AG04449 (cell line): Measurements from ENCODE around the gene COL17A1.

ENCODE experiments used
- CTCF ChIA-PET: fragments of 350-600 bp; formaldehyde crosslinking; extraction: SDS; loops from one replicate; lab custom pipeline; 2021; ENCODE audit warnings: antibody characterized with exemption; lab: Yijun Ruan, JAX
- POLR2A ChIA-PET: fragments of 400-600, 350-600 bp; formaldehyde crosslinking; extraction: SDS; loops from one replicate; lab custom pipeline; 2020; ENCODE audit warnings: antibody characterized with exemption, inconsistent platforms; lab: Yijun Ruan, JAX
- DNase-seq: peaks from one replicate; pipeline ENCODE4 v3.0.0-alpha.2; 2010; ENCODE audit warnings: low read depth, low spot score
- H3K4me3 ChIP-seq: 2 replicates; pipeline ENCODE4 v1.5.1; 2011; ENCODE audit warnings: low read depth, mild to moderate bottlenecking, control low read depth, low read length
- CTCF ChIP-seq: IDR thresholded peaks from one replicate; pipeline ENCODE4 v1.5.1; 2011; ENCODE audit warnings: mild to moderate bottlenecking, moderate library complexity, low read length, control low read depth, inconsistent platforms; ENCODE audit not compliant: insufficient read depth; ENCODE audit errors: missing control alignments

COL17A1 gene

GRCh38 chr10:104080762-104081161 is 4.9 kb downstream of the COL17A1 start:
- TF ChIP-seq CTCF, result no peak
- H3K4me3 ChIP-seq, result no peak overlapping the region
- DNase-seq, result no peak
- ChIA-PET POLR2A (no interaction called here), CTCF (interaction anchor here (0.9 to 1.2 kb wide), 4 partner anchors 11 to 193 kb away, joined by 3 read pairs; no protein-coding TSS in a partner anchor)

DNA sequence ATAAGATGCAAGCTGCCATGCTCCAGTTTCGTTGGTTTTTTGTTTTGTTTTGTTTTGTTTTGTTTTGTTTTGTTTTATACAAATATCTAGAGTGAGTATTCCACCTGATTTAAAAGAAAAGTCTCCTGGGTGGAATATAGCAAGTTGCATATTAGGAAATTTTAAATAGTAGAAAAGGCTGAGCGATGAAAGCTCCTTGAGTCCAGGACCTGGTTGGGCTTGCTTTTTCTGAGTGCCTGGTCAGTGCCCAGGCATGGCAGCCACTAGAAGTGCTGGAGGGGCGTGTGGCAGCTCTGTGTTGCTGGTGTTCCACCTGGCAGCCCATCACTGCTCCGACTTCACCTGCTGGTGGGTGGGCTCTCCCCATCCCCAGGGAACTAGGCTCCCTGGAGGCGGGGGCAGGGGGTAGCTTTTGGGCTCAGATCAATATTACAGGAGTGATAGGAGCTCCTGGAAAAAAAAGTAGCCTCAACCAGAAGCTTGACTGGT is 8.0 kb downstream of the COL17A1 start:
- H3K4me3 ChIP-seq, result no peak overlapping the region
- CTCF ChIA-PET, result interaction anchor here (1.9 kb wide), 1 partner anchor 46 kb away, joined by 7 read pairs; no protein-coding TSS in a partner anchor
- POLR2A ChIA-PET, result no interaction called here
- no peak for DNase-seq
- no peak for TF ChIP-seq CTCF

DNA sequence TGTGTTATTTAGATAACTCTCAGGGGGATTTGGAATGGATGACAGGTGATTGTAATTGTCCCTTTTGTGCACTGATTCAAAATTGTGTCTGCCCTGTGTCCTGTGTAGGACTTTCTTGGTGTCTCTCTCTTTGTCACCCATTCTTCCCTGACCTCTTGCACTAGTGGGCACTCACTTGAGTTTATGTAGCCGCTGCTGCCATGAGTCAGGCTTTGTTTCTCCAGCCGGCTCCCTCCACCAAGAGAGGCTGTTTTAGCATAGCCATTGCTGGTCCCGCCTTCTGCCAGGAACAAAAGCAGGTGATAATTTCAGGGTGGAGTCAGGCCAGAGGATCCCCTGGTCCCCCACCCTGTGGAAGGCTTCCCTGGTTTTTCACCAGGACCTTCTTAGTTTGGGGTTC is 8.4 kb downstream of the COL17A1 start:
- no peak for DNase-seq
- CTCF ChIA-PET, result interaction anchor here (1.9 kb wide), 1 partner anchor 46 kb away, joined by 7 read pairs; no protein-coding TSS in a partner anchor
- POLR2A ChIA-PET, result no interaction called here
- no peak for TF ChIP-seq CTCF
- no peak overlapping the region for H3K4me3 ChIP-seq

GRCh38 chr10:104076743-104077160 is 8.9 kb downstream of the COL17A1 start:
- CTCF ChIA-PET, result interaction anchor here (1.9 kb wide), 1 partner anchor 47 kb away, joined by 7 read pairs; no protein-coding TSS in a partner anchor
- POLR2A ChIA-PET, result no interaction called here
- no peak for TF ChIP-seq CTCF
- no peak for DNase-seq
- no peak overlapping the region for H3K4me3 ChIP-seq

GRCh38 chr10:104074505-104074904 is 11.2 kb downstream of the COL17A1 start:
- ChIA-PET POLR2A (no interaction called here), CTCF (no interaction called here)
- no peak for DNase-seq
- no peak for TF ChIP-seq CTCF
- H3K4me3 ChIP-seq, result no peak overlapping the region

DNA sequence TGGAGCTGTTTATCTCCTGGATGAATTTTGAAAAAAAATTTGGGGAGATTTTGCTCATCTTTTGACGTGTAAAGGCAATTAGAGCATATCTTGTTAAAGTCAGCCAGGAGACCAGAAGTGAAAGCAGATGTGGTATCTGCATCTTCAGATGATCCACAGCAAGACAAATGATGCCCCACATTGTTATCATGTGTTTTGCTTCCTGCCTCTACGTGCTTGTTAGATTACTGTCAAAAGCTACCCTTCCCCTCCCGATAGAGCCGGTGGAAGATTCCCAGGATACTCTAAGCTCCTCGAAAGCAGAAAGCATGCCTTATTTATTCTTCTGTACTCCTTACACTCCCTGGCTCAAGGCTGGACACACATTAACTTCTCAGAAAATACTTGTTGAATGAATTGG is 12.9 kb downstream of the COL17A1 start:
- no peak overlapping the region for H3K4me3 ChIP-seq
- ChIA-PET CTCF (interaction anchor here (0.8 to 1.7 kb wide), 4 partner anchors 11 to 28 kb away, joined by 3 to 6 read pairs (median 4); no protein-coding TSS in a partner anchor), POLR2A (no interaction called here)
- TF ChIP-seq CTCF, result no peak
- DNase-seq, result no peak
